SK-N-MC (cell line): Measurements from ENCODE around the gene AMER3.

Experiments
- DNase-seq: peaks from one replicate; pipeline ENCODE4 v3.0.0-alpha.2; 2011; ENCODE audit warnings: low read depth, low spot score
- H3K27ac ChIP-seq: fragments of 200-600 bp; sonication (generic); 2 replicates; pipeline ENCODE4 v1.5.1; 2016; ENCODE audit warnings: mixed run types
- H3K36me3 ChIP-seq: fragments of 200-600 bp; sonication (generic); 2 replicates; pipeline ENCODE4 v1.6.1; 2017; ENCODE audit warnings: antibody characterized with exemption, low read length, mixed read lengths; ENCODE audit not compliant: insufficient read depth
- H3K4me3 ChIP-seq: fragments of 200-600 bp; sonication (generic); 2 replicates; pipeline ENCODE4 v1.5.1; 2016
- H3K9ac ChIP-seq: fragments of 200-600 bp; sonication (generic); 2 replicates; pipeline ENCODE4 v1.8.0; 2017; ENCODE audit warnings: mixed run types, mixed read lengths; ENCODE audit not compliant: insufficient read length
- H3K9me3 ChIP-seq: fragments of 200-600 bp; sonication (generic); 2 replicates; pipeline ENCODE4 v1.6.1; 2017; ENCODE audit warnings: low read depth, mild to moderate bottlenecking, antibody characterized with exemption, low read length, moderate library complexity, mixed read lengths
- EZH2 ChIP-seq: fragments of 200-600 bp; sonication (generic); IDR thresholded peaks from one replicate; pipeline ENCODE4 v1.6.1; 2017; ENCODE audit warnings: antibody characterized with exemption
- FOXP2 ChIP-seq: optimal IDR thresholded peaks from 2 replicates; pipeline ENCODE3; 2011; ENCODE audit warnings: mild to moderate bottlenecking, moderate library complexity; ENCODE audit not compliant: insufficient read depth; ENCODE audit errors: extremely low read length, control extremely low read depth
- POLR2AphosphoS5 ChIP-seq: IDR thresholded peaks from 2 replicates; pipeline ENCODE4 v1.6.1; 2012; ENCODE audit warnings: mild to moderate bottlenecking, low read depth, low read length, borderline replicate concordance

The AMER3 gene

DNA sequence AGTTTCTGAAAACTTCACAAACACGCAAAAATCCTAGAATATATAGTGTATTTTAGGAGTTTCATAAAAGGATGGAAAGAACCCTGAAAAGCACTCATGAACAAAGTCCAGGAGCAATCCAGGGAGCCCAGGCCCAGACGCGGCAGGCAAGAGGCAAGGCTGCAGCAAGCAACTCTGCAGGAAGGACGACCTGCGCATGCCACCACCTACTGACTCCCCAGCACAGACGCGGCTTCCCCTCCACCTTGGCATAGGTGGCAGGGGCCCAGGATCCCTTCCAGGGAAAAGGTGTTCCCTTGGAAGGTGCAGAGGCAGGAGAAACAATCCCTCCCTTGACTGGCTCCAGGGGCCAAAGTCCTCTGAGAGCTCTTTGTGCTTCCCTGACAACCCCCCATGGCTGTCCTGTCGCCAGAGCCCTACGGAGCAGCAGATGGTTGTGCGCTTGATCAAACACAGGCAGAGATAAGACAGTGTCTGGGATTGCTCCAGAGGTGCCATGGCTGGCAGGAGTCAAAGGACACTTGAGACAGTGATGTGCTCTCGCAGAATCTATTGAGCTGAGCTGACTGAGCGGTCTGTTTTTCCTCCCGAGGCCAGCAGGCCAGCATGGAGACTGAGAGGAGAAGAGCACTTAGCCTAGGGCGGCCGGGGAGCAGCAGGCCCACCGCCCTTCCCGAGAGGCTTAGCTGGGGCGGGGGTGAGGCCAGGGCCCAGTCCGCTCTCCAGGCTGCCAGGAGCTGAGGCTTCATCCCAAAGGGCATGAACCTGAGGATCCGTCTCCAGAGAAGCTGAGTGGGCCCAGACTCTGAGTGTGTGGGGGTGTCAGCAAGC, 10.8 kb upstream of the AMER3 start:
- Histone ChIP-seq H3K36me3 (no peaks in the 10 kb centered on the region), H3K9me3 (no peaks in the 10 kb centered on the region), H3K27ac (no peak overlapping the region), H3K4me3 (no peak overlapping the region), H3K9ac (no peak overlapping the region)
- no peak for TF ChIP-seq POLR2AphosphoS5
- no peak for TF ChIP-seq FOXP2
- TF ChIP-seq EZH2 = no peak
- no peak for DNase-seq

DNA sequence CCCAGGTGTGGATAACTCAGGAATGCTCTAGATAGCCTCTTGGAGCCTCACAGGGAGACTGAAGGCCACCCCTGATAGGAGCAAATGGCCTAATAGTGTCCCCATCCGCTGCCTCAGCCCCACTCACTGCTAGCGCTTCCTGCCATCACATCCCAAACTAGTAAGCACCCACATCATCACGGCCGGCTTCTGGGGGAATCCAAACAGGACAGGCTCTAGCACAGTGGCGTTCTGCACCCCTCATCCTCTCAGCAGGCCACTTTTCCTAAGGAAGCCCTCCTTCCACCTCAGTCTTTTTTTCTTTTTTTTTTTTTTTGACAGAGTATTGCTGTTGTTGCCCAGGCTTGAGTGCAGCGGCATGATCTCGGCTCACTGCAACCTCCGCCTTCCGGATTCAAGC, 6.3 kb upstream of the AMER3 start:
- DNase-seq = no peak
- Histone ChIP-seq H3K4me3 (no peak overlapping the region), H3K27ac (no peak overlapping the region), H3K9me3 (no peaks in the 10 kb centered on the region), H3K36me3 (no peaks in the 10 kb centered on the region), H3K9ac (no peak overlapping the region)
- TF ChIP-seq POLR2AphosphoS5 (no peak), EZH2 (no peak), FOXP2 (no peak)

DNA sequence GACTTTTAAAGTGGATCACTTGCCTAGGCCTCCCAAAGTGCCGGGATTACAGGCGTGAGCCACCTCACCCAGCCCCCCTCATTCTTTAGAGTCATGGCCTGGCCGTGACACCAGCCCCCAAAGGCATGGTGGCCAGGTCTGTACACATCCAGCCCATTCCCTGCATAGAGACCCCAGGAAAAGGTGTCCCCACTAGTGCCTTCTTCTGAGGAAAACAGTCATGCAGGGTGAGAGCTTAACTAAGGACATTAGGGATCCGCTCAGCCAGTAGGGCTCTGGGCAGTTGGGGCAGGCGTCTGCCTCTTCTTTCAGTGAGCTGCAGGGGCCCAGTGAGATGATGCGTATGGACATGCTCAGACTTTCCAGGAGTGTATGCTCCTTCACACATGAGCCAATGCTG, 5.7 kb upstream of the AMER3 start:
- Histone ChIP-seq H3K9me3 (no peaks in the 10 kb centered on the region), H3K36me3 (no peaks in the 10 kb centered on the region), H3K9ac (no peak overlapping the region), H3K27ac (no peak overlapping the region), H3K4me3 (no peak overlapping the region)
- no peak for DNase-seq
- no peak for TF ChIP-seq EZH2
- TF ChIP-seq POLR2AphosphoS5 = no peak
- no peak for TF ChIP-seq FOXP2

DNA sequence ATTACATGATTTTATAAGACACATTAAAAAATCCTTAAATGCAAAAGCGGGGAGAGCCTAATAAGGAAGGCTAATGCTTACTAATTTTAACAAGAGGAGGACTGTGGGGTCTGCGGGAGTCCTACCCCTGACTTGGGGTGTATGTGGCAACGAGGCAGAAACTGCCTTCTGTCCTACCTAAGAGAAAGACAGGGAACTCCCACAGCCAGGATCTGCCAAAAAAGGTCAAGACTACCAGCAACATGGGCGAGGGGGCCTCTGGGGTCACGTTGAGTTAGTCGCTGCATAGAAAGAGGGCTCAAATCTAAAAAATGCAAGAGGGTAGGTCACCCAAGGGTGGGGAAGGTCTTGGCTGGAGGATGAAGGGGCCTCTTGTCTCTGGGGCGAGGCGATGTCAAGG, 529 bp upstream of the AMER3 start:
- Histone ChIP-seq H3K36me3 (no peaks in the 10 kb centered on the region), H3K9ac (no peak overlapping the region), H3K4me3 (no peak overlapping the region), H3K27ac (no peak overlapping the region), H3K9me3 (no peaks in the 10 kb centered on the region)
- no peak for DNase-seq
- TF ChIP-seq EZH2 (no peak), POLR2AphosphoS5 (no peak), FOXP2 (no peak)

DNA sequence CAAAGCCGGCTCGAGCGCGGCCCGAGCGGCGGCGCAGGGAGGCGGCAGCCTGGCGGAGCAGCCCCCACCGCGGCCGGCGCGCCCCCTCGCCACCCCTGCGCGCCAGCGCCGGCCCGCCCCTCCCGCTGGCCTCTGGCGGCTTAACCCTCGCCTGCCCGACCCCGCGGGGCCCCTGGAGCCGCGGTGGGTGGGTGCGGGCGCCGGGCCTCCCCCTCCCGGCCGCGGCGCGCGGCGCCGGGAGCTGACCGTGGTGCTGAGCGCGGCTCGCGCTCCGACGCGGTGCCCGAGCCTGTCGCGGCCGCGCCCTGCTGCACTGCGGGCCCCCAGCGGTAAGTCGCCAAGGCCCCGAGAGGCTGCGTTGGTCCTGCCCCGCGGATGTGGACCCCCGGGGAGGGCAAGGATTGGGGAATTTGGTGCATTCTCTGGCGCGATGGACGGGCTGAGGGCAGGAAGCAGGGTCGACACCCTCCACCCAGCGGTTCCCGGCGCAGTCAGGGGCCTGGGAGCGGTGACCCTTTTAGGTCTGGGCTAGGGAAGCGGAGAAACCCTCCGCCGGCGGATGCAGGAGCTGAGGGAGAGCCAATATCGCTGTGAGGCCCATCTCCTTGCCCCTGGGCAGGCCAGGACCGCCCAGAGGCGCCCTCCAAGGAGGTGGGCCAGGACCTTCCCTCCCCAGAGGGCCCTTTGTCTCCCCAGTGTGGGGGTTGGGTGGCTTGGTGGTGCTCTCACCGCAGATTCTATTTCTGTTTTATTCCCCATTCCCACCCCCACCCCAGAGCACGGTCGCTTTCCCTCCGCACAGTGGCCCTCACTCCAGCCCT, 923 bp downstream of the AMER3 start:
- Histone ChIP-seq H3K36me3 (no peaks in the 10 kb centered on the region), H3K9me3 (no peaks in the 10 kb centered on the region), H3K9ac (no peak overlapping the region), H3K27ac (no peak overlapping the region), H3K4me3 (no peak overlapping the region)
- no peak for DNase-seq
- TF ChIP-seq EZH2 (no peak), FOXP2 (no peak), POLR2AphosphoS5 (no peak)

DNA sequence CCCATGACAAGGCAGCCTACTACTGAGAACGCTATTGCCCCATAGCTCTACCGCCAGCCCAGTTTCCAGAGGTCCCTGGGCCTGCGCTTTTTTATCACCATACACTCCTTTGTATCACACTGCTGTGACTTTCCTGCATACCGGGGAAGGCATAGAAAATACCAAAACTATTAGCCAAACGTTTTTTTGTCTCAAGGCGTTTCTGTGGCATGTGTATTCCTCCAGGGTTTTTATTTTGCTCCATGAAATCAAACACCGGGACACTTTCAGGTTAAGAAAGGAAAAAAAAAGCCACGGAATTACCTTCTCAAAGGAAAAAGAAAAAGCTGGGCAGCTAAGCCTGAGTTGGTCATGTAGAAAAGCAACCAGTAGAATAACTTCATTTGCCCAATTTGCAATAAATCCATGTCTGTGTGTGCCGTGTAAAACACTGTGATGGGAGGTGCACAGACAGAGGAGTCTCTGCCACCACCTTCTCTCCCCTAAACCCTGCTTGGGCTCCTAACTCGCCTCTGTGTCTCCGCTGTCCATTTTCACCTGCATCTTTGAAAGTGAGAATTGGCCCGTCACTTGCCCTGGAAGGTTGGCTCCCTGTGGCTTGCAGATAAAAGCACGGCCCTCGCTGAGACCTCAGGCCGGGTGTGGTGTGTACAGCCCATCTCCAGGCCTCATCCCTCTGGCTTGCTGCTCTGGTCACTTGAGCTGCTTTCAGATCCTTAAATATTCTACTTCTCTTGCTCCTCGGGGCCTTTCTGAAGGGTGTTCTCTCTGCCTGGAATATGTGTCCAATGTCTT, 1.7 kb downstream of the AMER3 start:
- Histone ChIP-seq H3K4me3 (no peak overlapping the region), H3K27ac (no peak overlapping the region), H3K9me3 (no peaks in the 10 kb centered on the region), H3K36me3 (no peaks in the 10 kb centered on the region), H3K9ac (no peak overlapping the region)
- DNase-seq = no peak
- TF ChIP-seq EZH2 = no peak
- no peak for TF ChIP-seq FOXP2
- no peak for TF ChIP-seq POLR2AphosphoS5

DNA sequence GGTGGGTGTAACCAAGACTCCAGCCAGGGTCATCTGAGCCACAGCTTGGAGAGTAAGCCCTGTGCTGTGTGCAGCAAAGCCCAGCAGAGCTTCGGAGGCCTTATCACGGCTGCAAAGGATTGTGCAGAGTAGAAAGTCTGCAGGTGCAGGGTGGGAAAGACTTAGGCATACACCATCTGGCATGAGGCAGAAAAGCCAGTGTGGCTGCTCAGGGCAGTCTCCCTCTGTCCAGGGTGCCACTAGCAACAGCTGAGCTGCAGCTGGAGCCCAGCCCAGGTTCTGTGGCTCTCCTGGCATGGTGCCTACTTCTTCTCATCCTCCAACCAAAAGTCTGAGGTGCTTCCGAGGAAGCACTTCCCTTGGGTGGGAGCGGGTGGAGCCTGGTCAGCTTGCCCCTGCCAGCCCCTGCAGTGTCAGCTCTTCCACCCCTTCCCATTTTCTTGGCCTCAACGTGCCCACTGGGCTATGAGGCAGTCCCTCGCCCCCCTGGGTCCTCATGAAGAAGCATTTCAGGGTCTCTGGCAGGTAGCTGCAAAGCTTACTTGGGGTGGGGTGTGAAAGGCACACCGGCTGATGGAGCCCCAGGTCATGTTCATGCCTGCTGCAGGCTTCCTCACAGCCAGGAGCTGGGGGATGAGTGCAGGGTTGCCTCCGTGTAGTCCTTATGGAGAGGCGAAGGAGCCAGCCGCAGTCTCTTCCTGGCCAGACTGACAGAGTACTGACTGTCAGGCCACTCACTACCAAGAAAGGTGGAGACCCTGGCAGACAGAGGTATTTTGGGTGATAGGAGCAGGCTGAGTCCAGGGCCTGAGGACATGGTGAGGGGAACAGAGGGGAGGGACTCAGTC, 4.8 kb downstream of the AMER3 start:
- H3K4me3 ChIP-seq = no peak overlapping the region
- no peak overlapping the region for H3K27ac ChIP-seq
- H3K36me3 ChIP-seq = no peaks in the 10 kb centered on the region
- no peaks in the 10 kb centered on the region for H3K9me3 ChIP-seq
- TF ChIP-seq POLR2AphosphoS5 (no peak), EZH2 (no peak), FOXP2 (no peak)
- no peak overlapping the region for H3K9ac ChIP-seq
- DNase-seq = no peak
